ENCODE data around the gene EDN1.

EDN1 gene

GRCh38 chr6:12291839-12292604 is 1.9 kb downstream of the EDN1 start:
- H3F3A ChIP-seq (ENCODE audit: insufficient read depth), result no peaks in the 10 kb centered on the region
- H3K4me2 ChIP-seq (ENCODE audit: low read depth, low read length, poor library complexity, severe bottlenecking), result no peak overlapping the region
- H3K27ac ChIP-seq (ENCODE audit: low read depth, low read length), result no peak overlapping the region
- H3K79me2 ChIP-seq (ENCODE audit: insufficient read depth, low read length), result no peaks in the 10 kb centered on the region
- no peaks in the 10 kb centered on the region for H4K20me1 ChIP-seq (ENCODE audit: low read depth, low read length)
- no peak overlapping the region for H3K9ac ChIP-seq (ENCODE audit: low read length)
- H3K9me2 ChIP-seq (replicated peaks; ENCODE audit: insufficient read depth, low read length), result no peaks in the 10 kb centered on the region
- no peak overlapping the region for H2AFZ ChIP-seq (ENCODE audit: low read depth, low read length, severe bottlenecking)
- no peak overlapping the region for H3K4me3 ChIP-seq (ENCODE audit: insufficient read depth, low read length, poor library complexity, severe bottlenecking)
- H3K27me3 ChIP-seq (ENCODE audit: low read length), result no peaks in the 10 kb centered on the region
- TF ChIP-seq EZH2phosphoT487 (conservative IDR thresholded peaks at IDR 0.05; ENCODE audit: low read length) (no peak), CTCF (IDR thresholded peaks at IDR 0.05; ENCODE audit: insufficient read depth, low read length, poor library complexity, severe bottlenecking) (no peak)
- H3K36me3 ChIP-seq (ENCODE audit: low read length), result no peaks in the 10 kb centered on the region
- H3K9me3 ChIP-seq (ENCODE audit: insufficient read depth, low read length), result no peaks in the 10 kb centered on the region

- no peak overlapping the region for H3K4me2 ChIP-seq (ENCODE audit: low read depth, low read length, poor library complexity, severe bottlenecking)
- H3K9ac ChIP-seq (ENCODE audit: low read length), result no peak overlapping the region
- no peaks in the 10 kb centered on the region for H3K9me3 ChIP-seq (ENCODE audit: insufficient read depth, low read length)
- H3K36me3 ChIP-seq (ENCODE audit: low read length), result no peaks in the 10 kb centered on the region
- no peak overlapping the region for H3K4me3 ChIP-seq (ENCODE audit: insufficient read depth, low read length, poor library complexity, severe bottlenecking)
- no peaks in the 10 kb centered on the region for H3K79me2 ChIP-seq (ENCODE audit: insufficient read depth, low read length)
- H3K27me3 ChIP-seq (ENCODE audit: low read length), result no peaks in the 10 kb centered on the region
- H3F3A ChIP-seq (ENCODE audit: insufficient read depth), result no peaks in the 10 kb centered on the region
- no peak overlapping the region for H2AFZ ChIP-seq (ENCODE audit: low read depth, low read length, severe bottlenecking)
- H4K20me1 ChIP-seq (ENCODE audit: low read depth, low read length), result no peaks in the 10 kb centered on the region
- 0 out of 2 replicates have a peak, but pooled peaks have one; percentile 49 for TF ChIP-seq EZH2phosphoT487 (conservative IDR thresholded peaks at IDR 0.05; ENCODE audit: low read length)
- TF ChIP-seq CTCF (IDR thresholded peaks at IDR 0.05; ENCODE audit: insufficient read depth, low read length, poor library complexity, severe bottlenecking), result no peak
- H3K27ac ChIP-seq (ENCODE audit: low read depth, low read length), result no peak overlapping the region
- H3K9me2 ChIP-seq (replicated peaks; ENCODE audit: insufficient read depth, low read length), result no peaks in the 10 kb centered on the region
These were observed 3.2 kb downstream of the EDN1 start for GRCh38 chr6:12293235-12293930.

GRCh38 chr6:12293931-12294807 is 4.0 kb downstream of the EDN1 start:
- Histone ChIP-seq H3K4me2 (ENCODE audit: low read depth, low read length, poor library complexity, severe bottlenecking) (no peak overlapping the region), H3F3A (ENCODE audit: insufficient read depth) (no peaks in the 10 kb centered on the region), H4K20me1 (ENCODE audit: low read depth, low read length) (no peaks in the 10 kb centered on the region), H3K9me2 (replicated peaks; ENCODE audit: insufficient read depth, low read length) (no peaks in the 10 kb centered on the region), H2AFZ (ENCODE audit: low read depth, low read length, severe bottlenecking) (no peak overlapping the region), H3K9me3 (ENCODE audit: insufficient read depth, low read length) (no peaks in the 10 kb centered on the region), H3K27ac (ENCODE audit: low read depth, low read length) (no peak overlapping the region), H3K79me2 (ENCODE audit: insufficient read depth, low read length) (no peaks in the 10 kb centered on the region), H3K27me3 (ENCODE audit: low read length) (no peaks in the 10 kb centered on the region), H3K9ac (ENCODE audit: low read length) (no peak overlapping the region), H3K36me3 (ENCODE audit: low read length) (no peaks in the 10 kb centered on the region), H3K4me3 (ENCODE audit: insufficient read depth, low read length, poor library complexity, severe bottlenecking) (no peak overlapping the region)
- TF ChIP-seq EZH2phosphoT487 (conservative IDR thresholded peaks at IDR 0.05; ENCODE audit: low read length), result no peak
- no peak for TF ChIP-seq CTCF (IDR thresholded peaks at IDR 0.05; ENCODE audit: insufficient read depth, low read length, poor library complexity, severe bottlenecking)

Data from SU-DHL-6 (cell line).